Measurements from ENCODE around the gene RPS23.

- TF ChIP-seq CTCF (IDR thresholded peaks at IDR 0.05) (no peak), POLR2AphosphoS5 (IDR thresholded peaks at IDR 0.05; ENCODE audit: low read depth, low read length) (no peak), SIN3A (IDR thresholded peaks at IDR 0.05; ENCODE audit: borderline replicate concordance, insufficient read depth, low read depth, low read length) (no peak), TCF7L2 (IDR thresholded peaks at IDR 0.05; ENCODE audit: low read depth, low read length) (no peak)
- TF ChIP-seq, protein P1, sequence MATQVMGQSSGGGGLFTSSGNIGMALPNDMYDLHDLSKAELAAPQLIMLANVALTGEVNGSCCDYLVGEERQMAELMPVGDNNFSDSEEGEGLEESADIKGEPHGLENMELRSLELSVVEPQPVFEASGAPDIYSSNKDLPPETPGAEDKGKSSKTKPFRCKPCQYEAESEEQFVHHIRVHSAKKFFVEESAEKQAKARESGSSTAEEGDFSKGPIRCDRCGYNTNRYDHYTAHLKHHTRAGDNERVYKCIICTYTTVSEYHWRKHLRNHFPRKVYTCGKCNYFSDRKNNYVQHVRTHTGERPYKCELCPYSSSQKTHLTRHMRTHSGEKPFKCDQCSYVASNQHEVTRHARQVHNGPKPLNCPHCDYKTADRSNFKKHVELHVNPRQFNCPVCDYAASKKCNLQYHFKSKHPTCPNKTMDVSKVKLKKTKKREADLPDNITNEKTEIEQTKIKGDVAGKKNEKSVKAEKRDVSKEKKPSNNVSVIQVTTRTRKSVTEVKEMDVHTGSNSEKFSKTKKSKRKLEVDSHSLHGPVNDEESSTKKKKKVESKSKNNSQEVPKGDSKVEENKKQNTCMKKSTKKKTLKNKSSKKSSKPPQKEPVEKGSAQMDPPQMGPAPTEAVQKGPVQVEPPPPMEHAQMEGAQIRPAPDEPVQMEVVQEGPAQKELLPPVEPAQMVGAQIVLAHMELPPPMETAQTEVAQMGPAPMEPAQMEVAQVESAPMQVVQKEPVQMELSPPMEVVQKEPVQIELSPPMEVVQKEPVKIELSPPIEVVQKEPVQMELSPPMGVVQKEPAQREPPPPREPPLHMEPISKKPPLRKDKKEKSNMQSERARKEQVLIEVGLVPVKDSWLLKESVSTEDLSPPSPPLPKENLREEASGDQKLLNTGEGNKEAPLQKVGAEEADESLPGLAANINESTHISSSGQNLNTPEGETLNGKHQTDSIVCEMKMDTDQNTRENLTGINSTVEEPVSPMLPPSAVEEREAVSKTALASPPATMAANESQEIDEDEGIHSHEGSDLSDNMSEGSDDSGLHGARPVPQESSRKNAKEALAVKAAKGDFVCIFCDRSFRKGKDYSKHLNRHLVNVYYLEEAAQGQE (IDR thresholded peaks at IDR 0.05; ENCODE audit: insufficient read depth in 1 of 2, low read depth in 2 of 2, low read length in 1 of 2) = no peak
These were observed 17.9 kb upstream of the RPS23 start for GRCh38 chr5:82295959-82296531.

All from Panc1 (cell line).